OCI-LY1 (cell line): ENCODE data around the gene PBX3.

Source experiments
- H2AFZ ChIP-seq: fragments of 200-600 bp; sonication (generic), shearing (Covaris generic); 2 replicates; pipeline ENCODE4 v1.6.0; 2014; ENCODE audit warnings: antibody characterized with exemption, mild to moderate bottlenecking, low read length
- H3F3A ChIP-seq: fragments of 200-600 bp; sonication (generic), shearing (Covaris generic); 2 replicates; pipeline ENCODE4 v1.6.0; 2014; ENCODE audit warnings: mild to moderate bottlenecking, antibody characterized with exemption, low read length, moderate library complexity; ENCODE audit not compliant: insufficient read depth
- H3K27ac ChIP-seq: fragments of 200-600 bp; sonication (generic); 2 replicates; pipeline ENCODE4 v1.5.1; 2014; ENCODE audit warnings: low read length, mixed run types, mild to moderate bottlenecking, low read depth; ENCODE audit not compliant: poor library complexity, severe bottlenecking
- H3K27me3 ChIP-seq: fragments of 200-600 bp; sonication (generic); 2 replicates; pipeline ENCODE4 v1.6.0; 2014; ENCODE audit warnings: antibody characterized with exemption, mild to moderate bottlenecking, low read length, moderate library complexity; ENCODE audit not compliant: insufficient read depth
- H3K36me3 ChIP-seq: fragments of 200-600 bp; sonication (generic); 2 replicates; pipeline ENCODE4 v1.6.1; 2014; ENCODE audit warnings: mild to moderate bottlenecking, antibody characterized with exemption, low read length, moderate library complexity, mixed read lengths; ENCODE audit not compliant: insufficient read depth
- H3K4me1 ChIP-seq: fragments of 200-600 bp; sonication (generic); 2 replicates; pipeline ENCODE4 v1.5.1; 2014; ENCODE audit warnings: mild to moderate bottlenecking, low read length, moderate library complexity; ENCODE audit not compliant: insufficient read depth, severe bottlenecking
- H3K4me2 ChIP-seq: fragments of 200-600 bp; sonication (generic), shearing (Covaris generic); 2 replicates; pipeline ENCODE4 v1.6.1; 2014; ENCODE audit warnings: low read length
- H3K4me3 ChIP-seq: fragments of 200-600 bp; sonication (generic); 2 replicates; pipeline ENCODE4 v1.5.1; 2014; ENCODE audit warnings: low read length, low read depth, mild to moderate bottlenecking, mixed read lengths; ENCODE audit not compliant: poor library complexity, severe bottlenecking
- H3K79me2 ChIP-seq: fragments of 200-600 bp; shearing (Covaris generic); 2 replicates; pipeline ENCODE4 v1.6.1; 2016; ENCODE audit warnings: mixed run types, low read length, mixed read lengths; ENCODE audit not compliant: insufficient read depth
- H3K9ac ChIP-seq: fragments of 200-600 bp; sonication (generic), shearing (Covaris generic); 2 replicates; pipeline ENCODE4 v1.6.1; 2014; ENCODE audit warnings: mild to moderate bottlenecking, low read length, mixed read lengths
- H3K9me2 ChIP-seq: fragments of 200-600 bp; sonication (generic), shearing (Covaris generic); 2 replicates; pipeline ENCODE4 v1.6.1; 2014; ENCODE audit warnings: low read depth, mild to moderate bottlenecking, low read length, mixed read lengths
- H3K9me3 ChIP-seq: fragments of 200-600 bp; shearing (Covaris generic); 2 replicates; pipeline ENCODE4 v1.6.1; 2014; ENCODE audit warnings: low read length, mixed read lengths
- H4K20me1 ChIP-seq: fragments of 200-600 bp; sonication (generic), shearing (Covaris generic); 2 replicates; pipeline ENCODE4 v1.6.0; 2016; ENCODE audit warnings: mild to moderate bottlenecking, low read length; ENCODE audit not compliant: insufficient read depth
- CTCF ChIP-seq: fragments of 200-600 bp; sonication (generic), shearing (Covaris generic); IDR thresholded peaks from 2 replicates; pipeline ENCODE4 v1.5.1; 2017; ENCODE audit warnings: mild to moderate bottlenecking, antibody characterized with exemption, low read length, moderate library complexity, mixed read lengths
- EZH2 ChIP-seq: fragments of 200-600 bp; sonication (generic), shearing (Covaris generic); IDR thresholded peaks from 2 replicates; pipeline ENCODE4 v1.8.0; 2017; ENCODE audit warnings: borderline replicate concordance, mixed run types, mild to moderate bottlenecking, antibody characterized with exemption, low read length, moderate library complexity, mixed read lengths

PBX3 gene

GRCh38 chr9:125908966-125909365 lies 161.8 kb downstream of the PBX3 start:
- no peaks in the 10 kb centered on the region for H4K20me1 ChIP-seq
- H3K27ac ChIP-seq: no peak overlapping the region
- TF ChIP-seq CTCF (no peak), EZH2 (no peak)
- H3K4me3 ChIP-seq: no peak overlapping the region
- no peak overlapping the region for H2AFZ ChIP-seq
- no peaks in the 10 kb centered on the region for H3F3A ChIP-seq
- no peak overlapping the region for H3K9ac ChIP-seq
- no peaks in the 10 kb centered on the region for H3K79me2 ChIP-seq
- H3K27me3 ChIP-seq: no peaks in the 10 kb centered on the region
- no peaks in the 10 kb centered on the region for H3K9me2 ChIP-seq
- H3K4me2 ChIP-seq: no peak overlapping the region
- peaks cover 9% of the 10 kb centered on the region for H3K4me1 ChIP-seq
- H3K36me3 ChIP-seq: no peaks in the 10 kb centered on the region
- no peaks in the 10 kb centered on the region for H3K9me3 ChIP-seq

- no peak overlapping the region for H3K27ac ChIP-seq
- H3K9me2 ChIP-seq: no peaks in the 10 kb centered on the region
- peaks cover 4% of the 10 kb centered on the region for H3K4me1 ChIP-seq
- H3K79me2 ChIP-seq: no peaks in the 10 kb centered on the region
- no peaks in the 10 kb centered on the region for H4K20me1 ChIP-seq
- no peaks in the 10 kb centered on the region for H3K27me3 ChIP-seq
- no peaks in the 10 kb centered on the region for H3K36me3 ChIP-seq
- no peak overlapping the region for H3K4me3 ChIP-seq
- no peaks in the 10 kb centered on the region for H3F3A ChIP-seq
- TF ChIP-seq CTCF (no peak), EZH2 (no peak)
- no peaks in the 10 kb centered on the region for H3K9me3 ChIP-seq
- no peak overlapping the region for H3K4me2 ChIP-seq
- H2AFZ ChIP-seq: no peak overlapping the region
- H3K9ac ChIP-seq: no peak overlapping the region
These were observed 162.3 kb downstream of the PBX3 start for GRCh38 chr9:125909459-125909858.

GRCh38 chr9:125910286-125910685 lies 163.1 kb downstream of the PBX3 start:
- Histone ChIP-seq H3F3A (no peaks in the 10 kb centered on the region), H3K79me2 (no peaks in the 10 kb centered on the region), H3K4me1 (no peaks in the 10 kb centered on the region), H3K27me3 (no peaks in the 10 kb centered on the region), H4K20me1 (no peaks in the 10 kb centered on the region), H3K27ac (no peak overlapping the region), H2AFZ (no peak overlapping the region), H3K4me3 (no peak overlapping the region), H3K9me3 (no peaks in the 10 kb centered on the region), H3K36me3 (no peaks in the 10 kb centered on the region), H3K9me2 (no peaks in the 10 kb centered on the region), H3K4me2 (no peak overlapping the region), H3K9ac (no peak overlapping the region)
- TF ChIP-seq CTCF: no peak
- TF ChIP-seq EZH2: no peak
